H1 (cell line): ENCODE results near the gene AGAP3.

Experiments
- EP300 ChIP-seq, 2 experiments: IDR thresholded peaks; 1 replicate in 1 of 2; 2 replicates in 1 of 2; pipeline ENCODE4 v1.6.1; 2011 to 2012; ENCODE audit warnings: low read depth in 2 of 2, low read length in 2 of 2, mild to moderate bottlenecking in 2 of 2, borderline replicate concordance in 1 of 2, inconsistent platforms in 1 of 2, moderate library complexity in 1 of 2
- TF ChIP-seq, protein P1 (sequence below), 3 experiments: IDR thresholded peaks; 1 replicate in 2 of 3; 2 replicates in 1 of 3; pipeline versions ENCODE4 v1.5.1 to v1.6.1; 2011; ENCODE audit warnings: low read length in 3 of 3, mild to moderate bottlenecking in 3 of 3, inconsistent platforms in 2 of 3, low read depth in 1 of 3, moderate library complexity in 1 of 3; ENCODE audit not compliant: insufficient read depth in 1 of 3; ENCODE audit errors: control extremely low read depth in 1 of 3

DNA sequence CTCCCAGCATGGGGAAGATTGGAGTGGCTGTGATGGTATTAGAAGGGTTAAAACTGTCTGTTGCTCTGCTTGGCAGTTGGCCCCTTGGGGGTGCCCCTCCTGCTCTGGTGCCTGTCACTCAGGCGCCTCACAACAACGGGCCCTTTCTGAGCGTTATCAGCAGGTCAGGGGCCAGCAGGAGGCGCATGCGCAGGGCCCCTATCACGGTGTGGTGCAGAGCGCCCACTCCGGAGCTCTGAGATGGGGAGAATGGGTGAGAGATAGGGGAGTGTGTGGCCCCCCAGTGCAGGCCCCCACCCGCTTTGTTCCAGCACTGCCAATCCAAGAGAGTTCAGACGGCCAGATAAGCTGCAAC lies 56.4 kb downstream of the AGAP3 start:
- TF ChIP-seq, protein P1, sequence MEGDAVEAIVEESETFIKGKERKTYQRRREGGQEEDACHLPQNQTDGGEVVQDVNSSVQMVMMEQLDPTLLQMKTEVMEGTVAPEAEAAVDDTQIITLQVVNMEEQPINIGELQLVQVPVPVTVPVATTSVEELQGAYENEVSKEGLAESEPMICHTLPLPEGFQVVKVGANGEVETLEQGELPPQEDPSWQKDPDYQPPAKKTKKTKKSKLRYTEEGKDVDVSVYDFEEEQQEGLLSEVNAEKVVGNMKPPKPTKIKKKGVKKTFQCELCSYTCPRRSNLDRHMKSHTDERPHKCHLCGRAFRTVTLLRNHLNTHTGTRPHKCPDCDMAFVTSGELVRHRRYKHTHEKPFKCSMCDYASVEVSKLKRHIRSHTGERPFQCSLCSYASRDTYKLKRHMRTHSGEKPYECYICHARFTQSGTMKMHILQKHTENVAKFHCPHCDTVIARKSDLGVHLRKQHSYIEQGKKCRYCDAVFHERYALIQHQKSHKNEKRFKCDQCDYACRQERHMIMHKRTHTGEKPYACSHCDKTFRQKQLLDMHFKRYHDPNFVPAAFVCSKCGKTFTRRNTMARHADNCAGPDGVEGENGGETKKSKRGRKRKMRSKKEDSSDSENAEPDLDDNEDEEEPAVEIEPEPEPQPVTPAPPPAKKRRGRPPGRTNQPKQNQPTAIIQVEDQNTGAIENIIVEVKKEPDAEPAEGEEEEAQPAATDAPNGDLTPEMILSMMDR (IDR thresholded peaks at IDR 0.05; ENCODE audit: control extremely low read depth in 1 of 3, insufficient read depth in 1 of 3, low read depth in 1 of 3, low read length in 3 of 3) = 0 out of 4 replicates have a peak, but pooled peaks of 1 of the 3 experiments have one; percentile 20
- TF ChIP-seq EP300 (IDR thresholded peaks at IDR 0.05; ENCODE audit: borderline replicate concordance in 1 of 2, low read depth in 2 of 2, low read length in 2 of 2) = no peak
